Activated gamma-delta T cell (primary cell): ENCODE data around the gene PTPRK.

ENCODE experiments used
- DNase-seq: peaks from one replicate; lab custom pipeline; 2025; lab: John Stamatoyannopoulos, UW

Gene PTPRK

GRCh38 chr6:128186729-128187128 lies 333.7 kb downstream of the PTPRK start:
- DNase-seq: no peak

GRCh38 chr6:128179876-128180438 lies 340.4 kb downstream of the PTPRK start:
- no peak for DNase-seq

- DNase-seq: no peak
These were observed 345.7 kb downstream of the PTPRK start for GRCh38 chr6:128174724-128175123.

- no peak for DNase-seq
These were observed 347.4 kb downstream of the PTPRK start for GRCh38 chr6:128172752-128173682.

GRCh38 chr6:128172081-128172480 lies 348.3 kb downstream of the PTPRK start:
- DNase-seq: no peak

DNA sequence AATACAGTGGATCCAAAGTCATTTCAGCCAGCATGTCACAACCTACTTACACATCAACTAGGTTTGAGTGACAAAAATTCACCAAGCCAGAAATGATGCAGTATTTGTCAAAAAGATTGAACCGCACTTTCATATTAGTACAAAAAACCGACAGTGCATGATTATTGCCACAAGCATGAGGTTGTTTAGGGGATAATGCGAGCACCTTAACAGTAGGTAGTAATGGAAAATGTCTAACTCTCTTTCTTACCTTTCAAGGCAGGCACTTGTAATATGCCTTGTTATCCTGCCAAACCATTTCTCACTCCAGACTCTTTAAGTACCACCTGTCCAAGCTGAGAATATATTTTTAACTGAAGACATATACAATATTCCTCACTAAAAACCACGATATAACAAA lies 349.2 kb downstream of the PTPRK start:
- DNase-seq: no peak

DNA sequence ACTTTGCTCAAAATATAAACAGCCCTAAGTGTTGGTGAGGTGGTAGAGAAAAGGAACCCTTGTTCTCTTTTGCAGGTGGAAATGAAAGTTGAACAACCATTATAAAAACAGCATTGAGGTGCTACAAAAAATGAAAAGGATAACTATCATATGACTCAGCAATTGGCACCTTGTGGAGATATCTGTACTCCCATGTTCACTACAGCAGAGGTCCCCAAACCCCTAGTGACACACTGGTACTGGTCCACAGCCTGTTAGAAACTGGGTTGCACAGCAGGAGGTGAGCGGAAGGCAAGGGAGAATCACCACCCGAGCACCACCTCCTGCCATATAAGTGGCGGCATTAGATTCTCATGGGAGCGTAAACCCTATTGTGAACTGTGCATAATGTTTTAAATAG lies 352.2 kb downstream of the PTPRK start:
- no peak for DNase-seq

GRCh38 chr6:128167552-128167951 lies 352.8 kb downstream of the PTPRK start:
- DNase-seq: no peak

- no peak for DNase-seq
These were observed 356.1 kb downstream of the PTPRK start for GRCh38 chr6:128164254-128164653.

DNA sequence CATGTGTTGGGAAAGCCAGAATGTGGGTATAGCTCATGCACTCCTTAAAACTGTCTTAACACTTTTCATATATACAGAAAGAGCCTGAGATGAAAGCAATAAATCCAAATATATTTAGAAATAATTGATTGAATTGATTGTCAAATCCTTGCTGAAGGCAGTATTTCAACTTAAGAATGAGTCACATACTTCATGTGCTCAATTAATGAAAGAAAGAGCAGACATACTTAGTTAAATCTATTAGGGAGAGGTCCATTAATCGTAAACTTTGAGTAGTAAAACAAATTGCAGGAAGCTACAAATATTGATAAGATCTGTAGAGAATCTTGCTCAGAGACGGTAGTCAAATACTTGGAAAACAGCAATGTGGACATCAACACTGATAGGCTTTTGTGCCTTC lies 358.0 kb downstream of the PTPRK start:
- no peak for DNase-seq

GRCh38 chr6:128161839-128162238 lies 358.6 kb downstream of the PTPRK start:
- DNase-seq: no peak

DNA sequence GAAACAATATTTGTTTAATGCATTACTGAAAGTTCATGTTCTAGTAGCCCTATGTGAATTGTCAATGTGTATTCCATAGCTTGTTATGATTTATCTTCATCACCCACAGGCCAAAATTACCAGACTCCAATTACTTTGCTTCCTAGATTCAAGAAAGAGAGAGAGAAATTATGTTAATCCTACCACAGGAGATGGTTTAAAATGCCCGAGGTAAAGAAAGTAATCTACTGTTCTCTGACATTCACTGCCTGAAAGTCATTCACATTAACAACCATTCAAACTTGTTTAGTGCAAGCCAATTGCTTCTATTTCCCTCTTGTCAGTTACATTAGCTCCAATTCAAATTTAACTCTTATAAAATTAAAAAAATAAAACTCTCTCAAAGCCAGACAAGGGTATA lies 359.1 kb downstream of the PTPRK start:
- no peak for DNase-seq

- DNase-seq: no peak
These were observed 361.9 kb downstream of the PTPRK start for GRCh38 chr6:128158496-128158895.

DNA sequence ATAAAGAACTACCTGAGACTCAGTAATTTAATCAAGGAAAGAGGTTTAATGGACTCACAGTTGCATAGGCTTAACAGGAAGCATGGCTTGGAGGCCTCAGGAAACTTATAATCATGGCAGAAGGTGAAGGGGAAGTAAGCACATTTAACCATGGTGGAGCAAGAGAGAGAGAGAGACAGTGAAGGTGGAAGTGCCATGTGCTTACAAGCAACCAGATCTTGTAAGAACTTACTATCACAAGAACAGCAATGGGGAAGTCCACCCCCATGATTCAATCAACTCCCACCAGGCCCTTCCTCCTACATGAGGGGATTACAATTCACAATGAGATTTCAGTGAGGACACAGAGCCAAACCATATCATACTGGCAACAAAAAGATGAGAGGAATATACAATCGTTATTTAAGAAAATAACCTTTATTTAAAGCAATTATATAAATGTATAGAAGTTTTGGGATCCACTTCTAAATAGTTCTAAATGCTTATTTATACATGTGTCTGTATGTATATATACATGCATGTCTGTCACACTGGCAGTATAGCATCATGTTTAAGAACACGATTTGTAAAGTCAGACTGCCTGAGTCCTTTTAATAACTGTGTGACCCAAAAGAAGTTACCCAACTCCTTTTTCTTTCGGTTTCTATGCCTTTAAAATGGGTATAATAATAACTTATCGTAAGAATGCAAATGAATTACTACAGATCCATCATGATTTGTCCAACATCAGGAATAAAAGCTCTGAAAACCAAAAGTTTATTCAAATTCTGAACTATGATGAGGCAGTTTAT lies 363.9 kb downstream of the PTPRK start:
- DNase-seq: no peak

GRCh38 chr6:128155826-128156225 lies 364.6 kb downstream of the PTPRK start:
- DNase-seq: no peak

- DNase-seq: no peak
These were observed 367.8 kb downstream of the PTPRK start for GRCh38 chr6:128152551-128152950.

- no peak for DNase-seq
These were observed 370.0 kb downstream of the PTPRK start for GRCh38 chr6:128150376-128150775.

DNA sequence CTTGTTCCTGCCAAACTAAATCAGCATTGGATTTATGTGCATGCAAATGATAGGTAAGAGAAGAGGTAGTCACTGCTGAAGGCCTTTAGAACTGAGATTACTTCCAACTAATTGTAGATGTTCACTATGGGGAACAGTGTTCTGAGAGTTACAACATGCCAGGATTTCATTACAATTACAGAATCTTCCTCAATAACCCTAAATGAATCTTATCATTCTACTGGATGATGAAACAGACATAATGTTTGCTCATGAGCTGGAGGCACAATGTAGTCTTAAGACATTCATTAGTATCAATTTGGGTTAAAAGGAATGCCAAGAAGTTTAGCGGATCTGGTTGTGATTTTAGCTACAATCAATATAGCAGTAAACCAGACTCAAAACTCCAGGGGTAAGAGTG lies 370.6 kb downstream of the PTPRK start:
- DNase-seq: no peak

- no peak for DNase-seq
These were observed 376.1 kb downstream of the PTPRK start for GRCh38 chr6:128144320-128144719.

DNA sequence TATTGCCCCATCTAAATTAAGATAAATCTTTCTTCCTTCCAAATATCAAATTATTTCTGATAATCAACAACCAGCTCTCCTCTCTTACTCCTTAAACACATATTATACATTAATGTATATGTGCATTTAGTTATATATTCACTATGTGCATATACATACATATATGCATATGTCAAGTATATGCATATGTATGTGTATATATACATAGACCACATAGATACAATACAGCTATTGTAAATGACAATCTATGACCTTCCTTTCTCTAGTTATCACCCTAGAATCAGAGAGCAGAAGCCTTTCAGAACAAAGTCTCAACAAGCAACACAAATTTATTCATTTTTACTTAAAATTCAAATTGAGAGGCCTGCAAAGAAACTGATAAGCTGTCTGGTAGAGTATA lies 378.5 kb downstream of the PTPRK start:
- no peak for DNase-seq

DNA sequence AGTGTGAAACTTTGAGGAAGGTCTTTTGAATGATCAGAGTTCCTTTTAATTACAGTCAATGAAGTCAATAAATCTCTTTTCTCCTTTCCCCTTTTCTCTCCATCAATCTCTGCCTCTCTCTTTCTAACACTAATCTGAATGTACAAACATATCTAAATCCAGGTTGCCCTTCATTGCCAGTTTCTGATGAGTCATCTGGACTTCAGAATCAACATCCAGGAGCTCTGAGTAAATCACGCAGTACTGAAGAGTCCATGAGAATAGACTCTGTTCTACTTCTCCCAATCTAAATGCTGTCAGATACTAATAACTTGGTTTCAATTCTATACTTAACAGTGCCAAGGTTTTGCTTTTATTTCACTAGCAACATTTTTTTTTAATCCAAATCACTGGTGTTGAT lies 380.9 kb downstream of the PTPRK start:
- DNase-seq: no peak

GRCh38 chr6:128138694-128139093 lies 381.7 kb downstream of the PTPRK start:
- DNase-seq: no peak

- no peak for DNase-seq
These were observed 385.1 kb downstream of the PTPRK start for GRCh38 chr6:128135325-128135724.
